ENCODE measurements around the gene HOXD3.
A peak's percentile ranks its signal among the peaks of the same experiment; 100 is the strongest.

HOXD3 gene

DNA sequence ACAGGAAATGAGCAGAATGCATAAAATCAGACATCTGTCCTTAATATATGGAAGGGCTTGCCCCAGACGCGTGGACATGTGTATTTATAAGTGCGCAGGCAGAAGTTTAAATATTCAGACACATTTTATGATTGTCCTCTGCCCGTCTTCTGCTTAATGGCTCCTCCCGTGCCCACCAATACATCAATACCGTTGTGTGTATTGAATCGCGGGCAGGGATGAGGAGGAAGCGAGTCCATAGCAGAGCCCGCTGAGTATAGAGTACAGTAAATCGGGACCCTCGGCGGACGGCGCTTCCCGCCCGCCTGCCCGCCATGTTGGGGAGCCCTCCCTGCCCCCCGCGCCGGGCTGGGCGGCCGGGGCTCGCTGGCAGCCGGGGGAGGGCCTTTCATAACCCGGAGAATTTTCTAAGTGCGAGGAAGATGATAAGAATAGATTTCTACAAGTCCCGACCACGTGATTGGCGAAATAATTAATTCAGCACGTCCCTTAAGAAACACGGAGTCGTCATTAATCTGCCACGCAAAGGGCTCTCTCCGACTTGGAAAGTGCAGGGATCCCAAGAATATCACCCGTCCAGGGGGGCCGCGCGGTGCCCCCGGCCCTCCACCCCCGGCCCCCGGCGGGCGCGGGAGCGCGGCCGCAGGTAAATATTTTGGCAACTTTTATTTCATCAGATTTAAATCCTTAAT, at the start of gene HOXD3:
HOXD3 (plus strand) TSS at position 501 of the 692 bp plus-strand sequence. CDS start 11,808 bp downstream, outside the sequence.
- DNase-seq, result no peak

DNA sequence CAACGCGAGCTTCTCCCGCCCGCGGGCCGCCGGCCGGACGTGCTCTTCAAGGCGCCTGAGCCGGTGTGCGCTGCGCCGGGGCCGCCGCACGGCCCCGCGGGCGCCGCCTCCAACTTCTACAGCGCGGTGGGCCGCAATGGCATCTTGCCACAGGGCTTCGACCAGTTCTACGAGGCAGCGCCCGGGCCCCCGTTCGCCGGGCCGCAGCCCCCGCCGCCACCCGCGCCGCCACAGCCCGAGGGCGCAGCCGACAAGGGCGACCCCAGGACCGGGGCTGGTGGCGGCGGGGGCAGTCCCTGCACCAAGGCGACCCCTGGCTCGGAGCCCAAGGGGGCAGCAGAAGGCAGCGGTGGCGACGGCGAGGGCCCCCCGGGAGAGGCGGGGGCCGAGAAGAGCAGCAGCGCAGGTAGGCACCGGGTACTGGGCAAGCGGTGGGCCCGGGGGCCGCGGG, 49.4 kb upstream of the HOXD3 start:
- no peak for DNase-seq

DNA sequence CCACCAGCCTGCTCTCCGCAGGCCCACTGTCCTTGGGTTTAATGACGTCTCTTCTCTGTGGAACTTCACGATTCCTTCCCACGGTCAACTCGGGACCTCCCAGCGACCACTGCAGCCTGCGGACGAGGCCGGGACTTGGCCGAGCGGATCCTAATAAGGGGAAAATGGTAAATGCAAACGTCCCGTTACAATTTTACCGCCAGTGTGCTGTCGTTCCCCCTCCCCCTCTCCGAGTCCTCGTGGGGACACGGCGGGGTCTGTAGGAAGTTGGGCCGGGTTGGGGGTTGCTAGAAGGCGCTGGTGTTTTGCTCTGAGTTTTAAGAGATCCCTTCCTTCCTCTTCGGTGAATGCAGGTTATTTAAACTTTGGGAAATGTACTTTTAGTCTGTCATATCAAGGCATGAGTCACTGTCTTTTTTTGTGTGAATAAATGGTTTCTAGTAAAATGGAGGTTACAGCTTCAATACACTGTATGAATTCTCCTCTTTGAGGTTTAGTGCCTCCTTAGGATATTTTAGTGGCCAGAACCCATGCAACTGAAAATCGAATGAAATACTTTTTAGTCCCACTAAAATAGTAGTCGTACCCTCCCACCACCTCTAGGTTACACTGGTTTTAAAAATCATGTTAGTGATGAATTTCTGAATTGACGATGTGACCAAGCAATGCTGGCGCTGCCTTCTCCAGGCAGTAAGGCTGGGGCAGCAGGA, 47.8 kb upstream of the HOXD3 start:
- DNase-seq, result no peak

DNA sequence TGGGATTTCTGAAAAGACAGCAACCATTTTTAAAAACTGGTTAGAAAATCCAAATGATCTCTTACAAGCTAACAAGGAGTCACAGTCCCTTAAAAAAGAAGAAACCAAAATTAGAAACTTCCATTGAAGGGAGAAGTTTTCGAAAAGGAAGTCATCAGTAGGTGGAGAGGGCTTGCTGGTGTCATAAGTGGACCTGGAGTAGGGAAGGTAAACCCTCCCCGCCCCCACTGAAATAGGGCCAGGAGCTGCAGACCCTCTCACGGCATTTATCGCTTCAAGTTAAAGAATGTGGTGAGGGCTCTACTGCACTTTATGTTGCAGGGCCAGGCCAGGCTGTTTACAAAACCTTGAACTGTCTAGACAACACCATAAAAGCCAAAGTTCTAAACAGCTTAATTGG, 47.2 kb upstream of the HOXD3 start:
- DNase-seq, result no peak

DNA sequence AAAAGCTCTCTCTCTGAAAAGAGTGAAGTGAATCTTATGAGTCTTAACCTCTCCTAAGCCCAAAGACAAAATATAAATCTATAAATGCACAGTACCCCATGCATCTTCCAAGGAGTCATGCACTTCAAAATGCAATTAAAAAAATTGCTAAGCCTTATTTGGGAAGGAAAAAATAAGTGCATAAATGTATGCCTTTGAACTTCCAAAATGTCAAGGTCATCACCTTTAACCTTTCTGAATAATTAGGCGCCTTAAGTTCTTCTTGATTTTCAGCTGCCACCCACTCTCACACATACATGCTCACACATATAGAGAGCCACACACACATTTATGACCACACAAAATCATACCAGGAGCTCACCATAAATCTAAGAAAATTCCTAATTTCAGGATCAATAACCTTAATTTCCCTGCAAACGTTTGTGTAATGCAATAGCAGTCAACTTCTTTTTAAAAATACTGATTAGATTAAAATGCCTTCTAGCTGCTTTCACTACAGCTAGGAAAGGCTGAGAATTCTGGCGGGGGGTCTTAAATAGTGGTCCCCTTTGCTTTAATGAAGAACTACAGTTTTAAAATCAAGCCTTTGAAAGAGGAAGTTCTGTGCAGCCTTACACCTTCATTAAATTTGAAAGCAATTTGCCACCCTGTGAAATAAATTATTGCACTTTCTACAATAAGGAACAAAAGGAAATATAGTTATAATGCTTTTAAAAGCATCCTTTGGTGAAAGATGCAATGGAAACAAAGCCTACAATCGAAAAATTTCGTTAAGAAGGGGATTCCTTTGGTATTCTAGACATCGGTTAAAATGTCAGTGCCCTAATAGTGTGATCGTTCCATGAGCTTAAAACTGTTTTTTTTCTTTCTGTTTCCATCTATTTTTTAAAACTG, 46.4 kb upstream of the HOXD3 start:
- DNase-seq, result no peak

DNA sequence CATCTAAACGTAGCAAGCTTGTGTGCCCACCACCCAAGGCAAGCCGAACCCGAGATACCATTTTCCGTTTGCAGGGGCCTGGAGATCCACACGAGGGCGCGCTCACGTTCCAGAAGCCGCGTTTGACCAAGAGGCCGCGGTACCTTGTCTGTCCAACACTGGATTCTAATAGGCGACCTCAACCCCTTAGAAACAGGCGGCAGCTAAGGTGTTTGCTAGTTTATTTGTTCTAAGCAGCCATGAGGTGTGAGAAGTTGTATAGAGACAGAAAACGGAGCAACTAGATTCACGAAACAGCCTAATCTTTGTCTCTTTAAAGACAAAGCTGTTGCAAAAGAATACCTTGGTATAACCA, 45.8 kb upstream of the HOXD3 start:
- no peak for DNase-seq

DNA sequence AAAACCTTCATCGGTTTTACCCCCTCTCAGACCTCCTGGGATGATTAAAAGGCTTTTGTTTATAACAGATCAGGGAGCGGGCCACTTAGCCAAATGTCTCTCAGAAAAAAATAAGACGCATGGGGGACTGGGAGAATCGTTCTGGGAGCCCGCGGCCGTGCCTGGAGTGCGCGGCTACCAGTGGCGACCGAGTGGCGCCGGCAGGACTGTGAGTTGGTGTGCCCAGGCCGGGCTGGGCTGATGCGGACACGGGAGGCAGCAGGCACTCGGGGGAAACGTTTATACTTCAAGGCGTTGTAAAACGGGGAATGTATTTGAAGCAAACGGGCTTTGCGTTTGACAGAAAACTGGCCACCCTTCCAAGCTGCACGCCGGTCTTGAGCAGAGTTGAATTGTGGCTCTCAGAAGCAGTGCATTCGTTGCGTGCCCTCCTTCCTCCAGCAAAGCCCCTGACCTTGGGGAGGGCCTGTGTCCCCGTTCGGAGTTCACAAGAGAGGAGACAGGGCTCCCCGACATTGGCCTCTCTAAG, 45.2 kb upstream of the HOXD3 start:
- DNase-seq, result no peak

DNA sequence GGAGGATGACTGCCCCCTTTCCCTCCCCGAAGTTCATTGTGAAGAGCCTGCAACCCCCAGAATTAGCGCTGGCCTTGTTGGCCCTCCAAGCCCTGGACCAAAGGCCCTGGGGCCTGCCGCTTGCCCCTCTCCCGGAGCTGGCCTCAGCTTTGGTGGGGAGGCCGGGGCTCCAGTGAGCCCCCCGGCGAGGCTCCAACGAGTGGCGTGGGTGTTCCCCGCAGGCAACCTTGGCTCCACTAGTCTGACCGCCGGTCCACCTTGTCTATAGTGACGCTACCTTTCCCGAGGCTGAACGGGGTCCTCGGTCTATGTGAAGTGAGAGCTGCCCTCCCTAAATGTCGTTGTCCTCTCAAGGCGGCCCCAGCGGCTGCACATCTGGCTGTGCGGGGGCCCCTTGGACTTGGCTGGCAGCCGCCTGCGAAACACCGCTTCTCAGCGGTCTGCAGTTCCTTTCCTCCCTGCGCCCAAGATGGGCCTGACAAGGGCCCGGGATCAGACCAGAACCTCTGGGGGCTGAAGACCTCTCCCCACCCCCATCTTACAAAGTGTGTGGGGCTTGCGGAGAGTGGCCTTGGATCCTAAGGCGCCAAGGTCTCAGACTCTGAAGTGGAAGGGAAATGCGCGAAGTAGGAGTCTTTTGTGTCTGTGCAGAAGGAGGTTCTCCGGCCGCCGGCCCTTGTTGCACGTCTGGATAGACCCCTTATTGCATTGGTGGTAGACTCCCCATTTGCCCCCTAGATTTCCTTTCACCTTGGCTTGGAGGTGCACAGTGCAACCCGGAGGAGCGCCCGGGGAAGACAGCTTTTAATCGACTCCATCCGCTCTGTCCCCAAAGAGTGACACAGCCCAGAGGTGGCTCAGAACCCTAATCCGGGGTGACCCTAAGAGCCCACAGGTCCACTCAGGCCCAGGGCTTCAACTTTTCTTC, 44.5 kb upstream of the HOXD3 start:
- no peak for DNase-seq

DNA sequence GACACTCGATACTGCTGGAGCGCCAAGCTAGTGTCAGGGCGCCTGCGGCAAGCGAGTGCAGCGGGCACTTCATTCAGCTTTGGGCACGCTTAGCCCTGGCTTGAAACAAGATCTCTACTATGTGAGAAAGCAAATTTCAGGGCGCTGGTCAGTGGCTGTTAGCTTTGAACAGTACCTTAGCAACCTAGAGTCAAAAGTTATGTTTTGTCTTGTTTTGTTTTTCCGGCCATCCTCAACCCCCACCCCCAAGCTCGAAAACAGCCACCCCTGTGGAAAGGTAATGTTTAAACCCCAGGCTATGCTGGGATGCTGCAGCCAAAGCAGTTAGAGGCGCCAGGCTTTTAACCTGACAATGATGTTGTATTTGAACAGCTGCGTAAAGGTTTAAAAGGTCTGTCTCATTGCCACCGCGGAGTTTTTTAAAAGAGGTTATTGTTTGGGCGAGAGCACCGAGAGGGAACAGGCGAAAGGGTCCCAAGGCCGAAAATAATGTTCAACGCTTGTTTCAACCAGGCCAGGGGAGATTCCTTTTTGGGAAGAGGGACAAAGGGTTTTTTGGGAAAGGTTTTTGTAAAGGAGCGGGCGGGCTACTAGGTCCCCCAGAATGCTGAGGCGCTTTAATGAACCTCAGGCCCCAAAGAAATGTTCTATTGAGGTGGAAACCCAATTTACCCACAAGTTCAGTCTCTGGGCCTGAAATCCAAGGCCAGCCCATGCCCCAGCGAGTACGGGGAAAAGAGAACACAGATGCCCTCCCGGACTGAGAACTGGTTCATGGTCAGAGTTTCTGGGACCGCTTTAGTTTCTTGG, 42.8 kb upstream of the HOXD3 start:
- DNase-seq, result peak; percentile 92

DNA sequence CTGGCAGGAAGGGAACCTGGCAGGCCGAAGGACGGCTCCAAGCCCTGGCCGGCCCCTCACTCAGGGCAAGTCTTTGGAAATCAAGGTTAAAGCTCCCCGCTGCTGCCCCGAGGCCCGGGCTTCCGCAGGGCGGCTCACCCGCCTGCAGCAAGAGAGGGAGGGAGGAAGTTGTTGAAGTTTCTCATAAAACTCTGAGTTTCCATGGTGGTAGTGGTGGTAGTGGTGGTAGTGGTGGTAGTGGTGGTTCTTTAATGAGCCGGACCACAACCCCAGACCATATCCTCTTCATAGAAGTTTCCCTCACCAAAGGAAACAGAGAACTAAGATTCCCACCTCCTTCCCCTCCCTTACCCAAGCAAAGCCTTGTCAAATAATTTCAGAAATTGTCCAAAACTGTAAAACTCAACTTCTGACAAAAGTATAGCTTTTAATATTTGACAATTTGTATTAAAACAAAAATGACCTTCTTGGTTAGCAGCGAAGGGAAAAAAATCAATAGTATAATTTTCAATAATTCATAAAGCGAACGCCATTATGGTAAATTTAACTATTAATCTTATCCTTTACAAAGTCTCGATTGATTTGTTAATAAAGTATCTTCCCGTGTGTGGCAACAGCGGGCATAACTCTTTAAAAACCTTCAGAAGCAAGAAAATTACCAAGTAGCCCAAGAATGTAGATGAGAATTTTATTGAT, 42.0 kb upstream of the HOXD3 start:
- DNase-seq, result no peak

DNA sequence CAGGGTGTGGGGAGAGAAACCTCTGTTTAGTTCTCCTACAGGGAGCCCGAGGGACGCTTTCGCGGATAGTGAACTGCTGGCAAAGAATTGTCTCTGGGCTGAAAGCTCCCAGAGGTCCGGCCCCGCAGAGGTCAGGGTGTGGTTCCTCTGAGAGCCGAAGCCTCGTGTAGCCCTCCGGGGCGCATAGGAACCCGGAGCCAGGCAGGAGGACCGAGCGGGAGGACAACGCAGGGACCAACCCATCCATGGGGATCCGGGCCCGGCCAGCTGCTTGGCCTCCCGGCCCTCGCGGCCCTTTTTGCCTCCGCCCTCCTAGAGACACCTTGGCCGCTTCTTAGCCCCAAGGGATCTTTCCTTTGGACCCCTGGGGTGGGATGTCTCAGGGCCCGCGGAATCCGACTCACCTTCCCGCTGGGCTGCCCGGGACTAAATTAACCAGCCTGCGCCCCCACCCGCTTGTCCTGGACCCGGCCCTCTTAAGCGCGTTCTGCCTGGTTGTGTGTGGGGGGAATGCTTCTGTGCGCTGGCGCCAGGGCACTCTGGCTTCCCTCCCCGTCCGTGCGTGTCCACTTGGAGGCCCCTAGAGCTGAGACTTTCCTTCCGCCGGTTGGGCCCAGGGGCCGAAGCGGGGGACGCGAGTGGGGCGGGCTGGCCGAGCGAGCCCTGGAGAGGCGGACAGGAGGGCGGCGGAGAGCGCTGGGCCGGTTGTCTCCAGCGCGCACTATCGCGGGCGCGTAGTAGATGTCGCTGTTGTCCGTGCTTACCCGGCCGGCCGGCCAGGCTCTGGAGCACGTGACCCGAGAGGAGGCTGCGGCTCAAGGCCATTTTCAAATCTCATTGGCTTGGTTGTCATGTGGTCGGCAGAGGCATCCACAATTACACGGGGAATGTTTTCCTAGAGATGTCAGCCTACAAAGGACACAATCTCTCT, 41.0 kb upstream of the HOXD3 start, which contains the start of gene HOXD10:
HOXD10 (plus strand) TSS at position 896 of the 931 bp plus-strand sequence. CDS start 56 bp downstream, outside the sequence.
- DNase-seq, result no peak

DNA sequence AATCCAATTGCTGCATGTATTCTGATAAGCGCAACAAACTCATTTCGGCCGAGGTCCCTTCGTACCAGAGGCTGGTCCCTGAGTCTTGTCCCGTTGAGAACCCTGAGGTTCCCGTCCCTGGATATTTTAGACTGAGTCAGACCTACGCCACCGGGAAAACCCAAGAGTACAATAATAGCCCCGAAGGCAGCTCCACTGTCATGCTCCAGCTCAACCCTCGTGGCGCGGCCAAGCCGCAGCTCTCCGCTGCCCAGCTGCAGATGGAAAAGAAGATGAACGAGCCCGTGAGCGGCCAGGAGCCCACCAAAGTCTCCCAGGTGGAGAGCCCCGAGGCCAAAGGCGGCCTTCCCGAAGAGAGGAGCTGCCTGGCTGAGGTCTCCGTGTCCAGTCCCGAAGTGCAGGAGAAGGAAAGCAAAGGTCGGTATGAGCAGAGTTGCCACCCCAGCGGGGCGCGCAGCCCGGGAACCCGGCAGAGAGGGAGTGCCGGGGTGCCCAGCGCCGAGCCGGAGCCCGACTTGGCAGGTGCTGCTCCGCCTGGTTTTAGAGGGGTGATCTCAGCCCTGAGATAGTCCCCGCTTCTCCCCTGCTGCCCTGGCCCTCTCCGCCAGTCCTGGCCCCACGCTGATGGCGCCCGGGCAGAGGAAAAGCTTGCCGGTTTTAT, 39.8 kb upstream of the HOXD3 start:
- DNase-seq, result no peak

DNA sequence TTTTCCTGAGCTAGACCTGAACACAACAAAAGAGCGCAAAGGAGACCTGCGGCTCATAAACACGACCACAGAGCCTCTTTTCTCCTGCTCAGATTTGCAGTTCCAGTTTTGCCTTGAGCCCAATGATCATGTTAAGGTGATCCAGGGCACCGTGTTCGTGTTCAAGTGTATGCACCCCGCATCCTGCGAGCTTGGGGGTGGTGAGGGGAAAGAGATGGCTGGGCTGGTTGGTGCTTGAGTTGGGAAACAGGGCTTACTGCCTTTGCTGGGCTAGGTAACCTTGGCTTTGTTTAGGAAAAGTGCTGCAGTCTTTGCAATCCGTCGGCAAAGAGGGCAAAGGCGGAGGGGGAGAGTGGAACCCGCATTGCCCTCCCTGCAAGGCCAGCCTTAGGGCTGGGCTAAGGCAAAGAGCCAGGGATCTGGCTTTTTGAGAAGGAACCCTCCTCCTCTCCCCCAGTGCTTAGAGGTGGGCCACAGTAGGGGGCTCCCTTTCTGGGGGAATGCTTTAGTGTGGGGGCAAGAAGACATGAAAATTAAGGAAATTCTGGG, 39.2 kb upstream of the HOXD3 start:
- DNase-seq, result no peak

DNA sequence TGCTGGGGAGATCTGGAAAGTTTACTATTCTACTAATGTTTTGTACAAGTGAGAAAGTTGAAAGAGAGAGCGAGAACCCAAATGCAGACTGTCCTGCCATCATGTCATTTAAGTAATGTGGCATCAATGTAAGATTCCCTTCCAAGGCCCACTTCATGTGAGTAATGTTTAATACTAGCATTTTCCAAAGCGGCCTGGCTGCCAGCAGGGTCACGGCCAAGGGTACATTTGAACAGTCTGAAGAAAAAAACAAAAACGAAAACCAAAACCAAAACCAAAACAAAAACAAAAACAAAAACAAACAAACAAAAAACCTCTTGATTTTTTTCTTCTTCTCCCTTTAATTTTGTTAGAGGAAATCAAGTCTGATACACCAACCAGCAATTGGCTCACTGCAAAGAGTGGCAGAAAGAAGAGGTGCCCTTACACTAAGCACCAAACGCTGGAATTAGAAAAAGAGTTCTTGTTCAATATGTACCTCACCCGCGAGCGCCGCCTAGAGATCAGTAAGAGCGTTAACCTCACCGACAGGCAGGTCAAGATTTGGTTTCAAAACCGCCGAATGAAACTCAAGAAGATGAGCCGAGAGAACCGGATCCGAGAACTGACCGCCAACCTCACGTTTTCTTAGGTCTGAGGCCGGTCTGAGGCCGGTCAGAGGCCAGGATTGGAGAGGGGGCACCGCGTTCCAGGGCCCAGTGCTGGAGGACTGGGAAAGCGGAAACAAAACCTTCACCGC, 38.3 kb upstream of the HOXD3 start:
- no peak for DNase-seq

DNA sequence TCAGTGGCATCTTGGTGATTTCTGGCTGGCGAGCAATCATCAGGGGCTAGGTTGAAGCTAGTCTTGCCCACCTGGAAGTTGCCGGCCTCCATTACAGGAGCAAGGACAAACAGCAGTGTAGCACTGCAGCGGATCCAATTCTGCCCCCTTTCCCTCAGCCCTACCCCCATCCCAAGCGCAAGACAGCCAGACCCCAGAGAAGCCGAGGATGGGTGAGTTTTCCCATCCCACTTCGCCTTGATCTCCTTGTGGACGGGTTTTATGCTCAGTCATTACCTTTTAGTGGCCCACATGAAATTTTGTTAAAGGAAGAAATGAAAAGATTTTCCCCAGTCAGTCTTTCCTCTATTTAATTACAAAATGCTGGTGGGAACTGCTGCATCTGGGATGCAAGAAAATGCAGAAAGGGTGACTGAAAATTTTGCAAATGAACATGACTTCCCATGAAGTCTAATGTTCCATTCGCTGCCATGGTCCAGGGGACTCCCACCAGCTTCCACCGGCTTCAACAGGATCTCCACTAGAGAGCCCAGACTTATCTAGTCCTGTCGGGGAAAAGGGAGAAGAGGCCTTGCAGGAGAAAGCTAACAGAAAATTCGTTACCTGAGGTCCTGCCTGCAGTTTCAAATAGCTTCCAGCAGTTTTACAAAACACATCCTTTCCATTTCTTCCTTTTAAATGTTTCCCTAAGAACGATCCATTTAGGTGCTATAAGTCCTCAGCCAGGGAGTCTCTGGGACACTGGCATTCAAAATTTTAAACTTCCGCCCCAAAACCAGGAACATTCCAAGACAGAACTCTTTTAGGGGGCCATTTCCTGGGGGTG, 36.5 kb upstream of the HOXD3 start:
- no peak for DNase-seq

DNA sequence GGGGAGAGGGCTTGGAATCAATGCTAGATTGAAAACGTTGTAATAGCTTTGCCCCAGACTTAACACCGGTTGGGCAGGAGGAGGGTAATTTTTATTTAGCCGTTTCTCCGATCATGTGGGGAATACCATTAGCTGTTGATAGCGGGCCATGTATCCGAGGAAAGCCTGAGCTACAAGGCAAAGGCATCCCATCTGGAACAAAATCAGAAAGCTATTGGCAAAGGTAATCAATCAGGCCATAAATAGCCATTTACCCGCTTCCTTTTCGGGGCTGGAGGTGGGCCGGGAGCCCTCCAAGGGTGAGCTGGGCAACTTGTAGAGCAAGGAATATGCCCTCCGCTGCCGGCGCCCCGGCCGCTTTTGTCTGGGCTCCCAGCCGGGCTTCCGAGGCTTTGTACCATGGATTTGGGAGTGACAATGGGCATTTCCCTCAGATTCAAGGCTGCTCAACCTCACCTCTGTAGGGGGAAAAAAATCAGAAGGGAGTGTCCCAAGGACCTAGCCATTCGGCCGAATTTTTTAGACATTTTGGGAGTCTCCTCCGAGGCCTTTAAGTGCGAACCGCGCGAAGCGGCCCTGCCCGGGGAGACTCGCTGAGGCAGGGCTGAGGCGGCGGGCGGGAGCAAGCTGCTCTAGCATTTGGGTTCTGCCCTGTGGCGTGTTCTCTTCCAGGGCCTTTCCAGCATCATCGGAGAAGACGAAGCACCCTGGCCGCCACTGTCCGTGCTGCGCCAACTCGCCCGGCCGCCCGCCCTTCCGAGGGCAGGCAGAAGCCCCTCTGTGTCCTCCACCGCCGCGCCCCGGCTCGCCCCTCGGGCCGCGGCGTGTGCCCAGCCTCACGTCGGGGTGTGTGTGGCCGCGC, 35.7 kb upstream of the HOXD3 start:
- no peak for DNase-seq
